NCI-H510A treated with DMSO at 0.1 percent for 48 hours (cell line): ENCODE data around the gene CFAP77.

Experiments used
- DNase-seq: peaks from one replicate; lab custom pipeline; 2025; lab: John Stamatoyannopoulos, UW

Gene CFAP77

DNA sequence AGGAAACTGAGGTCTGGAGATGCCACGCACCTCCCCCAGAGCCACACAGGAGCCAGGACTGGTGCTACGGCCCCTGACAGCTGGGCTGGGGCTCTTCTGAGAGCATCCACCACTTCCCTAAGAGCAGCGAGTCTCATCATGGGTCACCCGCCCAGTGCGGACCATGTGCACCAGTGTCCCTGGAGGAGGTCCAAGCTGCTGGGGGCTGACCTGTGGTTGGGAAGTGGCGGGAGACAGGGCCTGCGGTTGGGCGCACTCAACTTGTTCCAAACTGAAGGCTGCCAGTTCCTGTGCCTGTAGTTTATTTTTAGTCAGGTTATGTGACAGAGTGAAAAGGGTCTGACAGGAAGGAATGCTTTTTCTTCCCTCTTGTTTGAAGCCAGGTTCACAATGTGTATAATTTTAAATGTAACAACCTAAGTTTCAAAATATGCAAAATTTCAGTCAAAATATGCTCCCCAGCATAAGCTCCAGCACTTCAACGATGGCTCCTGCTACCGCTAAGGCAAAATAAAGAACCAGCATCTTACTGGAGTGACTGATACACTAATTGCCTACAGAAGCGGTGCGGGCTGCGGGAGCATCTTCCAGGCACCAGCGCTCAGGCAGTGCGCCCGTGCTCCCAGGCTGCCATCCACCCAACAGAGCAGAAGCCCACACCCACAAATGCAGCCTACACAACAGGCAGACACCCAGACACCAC lies 187.2 kb downstream of the CFAP77 start:
- no peak for DNase-seq

DNA sequence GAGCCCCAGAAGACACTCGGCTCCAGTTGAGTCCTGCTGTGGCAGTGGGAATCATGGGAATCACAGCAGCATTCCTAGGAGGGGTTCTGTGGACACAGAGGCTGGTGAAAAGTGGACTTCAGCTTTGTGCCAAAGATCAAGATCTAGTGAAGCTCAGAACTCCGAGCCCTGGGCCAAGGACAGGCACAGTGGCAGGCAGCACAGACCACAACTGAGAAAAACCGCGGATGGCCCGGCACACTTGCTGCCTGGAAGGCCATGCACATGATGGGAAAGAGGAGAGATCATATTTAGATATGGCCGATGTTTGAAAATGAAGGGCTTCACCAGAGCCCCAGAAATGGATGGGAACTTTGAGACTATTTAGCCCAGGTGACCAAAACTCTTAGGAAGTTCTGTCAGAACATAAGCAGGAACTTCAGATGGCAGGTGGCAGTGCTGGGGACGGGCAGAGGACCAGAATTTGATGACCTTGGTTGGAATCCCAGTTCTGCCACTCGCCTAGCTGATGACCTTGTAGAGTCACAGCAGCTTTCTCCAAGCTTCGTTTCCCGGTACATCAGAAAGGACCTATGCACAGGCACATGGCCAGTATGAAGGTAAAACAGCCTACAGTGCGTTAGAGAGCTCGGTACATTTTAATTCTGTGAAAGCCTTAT lies 190.4 kb downstream of the CFAP77 start:
- DNase-seq: no peak

DNA sequence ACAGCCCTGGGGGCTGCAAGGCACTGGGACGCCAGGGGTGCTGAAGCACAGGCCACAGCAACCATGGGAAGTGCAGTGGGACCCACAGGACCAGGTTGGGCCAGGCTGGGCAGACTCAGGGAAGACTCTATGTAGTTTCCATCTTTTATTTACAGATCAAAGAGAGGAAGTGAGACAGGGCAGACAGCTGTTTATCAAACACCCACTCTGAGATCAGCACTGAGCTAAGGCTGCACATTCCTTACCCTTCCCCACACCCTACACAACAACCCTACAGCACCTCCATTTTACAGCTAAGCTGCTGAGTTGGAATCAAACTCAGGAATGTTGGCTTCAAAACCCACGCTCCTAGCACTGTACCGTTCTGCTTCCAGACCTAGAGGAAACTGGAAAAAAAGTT lies 192.2 kb downstream of the CFAP77 start:
- DNase-seq: no peak

DNA sequence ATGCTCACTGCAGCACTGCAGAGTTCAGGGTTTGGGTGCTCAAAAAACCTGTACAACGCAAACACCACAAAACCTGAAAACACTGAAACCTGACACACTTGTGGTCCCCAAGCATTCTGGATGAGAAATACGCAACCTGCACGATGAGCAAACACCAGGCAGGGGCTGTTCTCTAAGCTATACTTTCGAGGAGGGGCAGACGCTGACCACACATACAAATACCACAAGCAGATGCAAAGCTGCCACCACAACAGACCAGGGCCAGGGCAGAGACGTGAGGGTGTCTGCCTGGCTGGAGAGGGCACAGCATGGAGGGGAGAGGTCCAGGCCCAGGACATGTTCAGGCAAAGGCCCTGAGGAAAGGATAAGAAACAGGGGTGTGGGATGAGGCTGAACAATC lies 195.4 kb downstream of the CFAP77 start:
- no peak for DNase-seq

DNA sequence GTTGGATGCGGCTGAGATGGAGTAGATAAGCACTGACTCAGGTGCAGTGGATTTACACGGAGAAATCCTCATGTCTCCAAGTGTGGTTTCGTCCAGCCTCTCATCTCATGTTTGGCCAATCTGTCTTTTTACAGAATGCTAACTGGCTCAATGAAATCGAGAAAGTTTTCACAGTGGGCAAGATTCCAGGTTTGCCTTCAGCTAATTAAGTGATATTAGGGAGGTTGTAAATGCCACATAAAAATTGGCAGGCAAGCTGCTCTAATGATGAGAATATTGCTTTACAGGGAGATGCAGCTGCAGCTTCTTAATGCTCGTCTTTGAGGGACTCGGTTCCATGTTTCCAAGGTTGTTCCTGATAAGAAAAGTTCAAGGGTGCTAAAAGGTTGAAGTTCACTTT lies 196.1 kb downstream of the CFAP77 start:
- DNase-seq: no peak

DNA sequence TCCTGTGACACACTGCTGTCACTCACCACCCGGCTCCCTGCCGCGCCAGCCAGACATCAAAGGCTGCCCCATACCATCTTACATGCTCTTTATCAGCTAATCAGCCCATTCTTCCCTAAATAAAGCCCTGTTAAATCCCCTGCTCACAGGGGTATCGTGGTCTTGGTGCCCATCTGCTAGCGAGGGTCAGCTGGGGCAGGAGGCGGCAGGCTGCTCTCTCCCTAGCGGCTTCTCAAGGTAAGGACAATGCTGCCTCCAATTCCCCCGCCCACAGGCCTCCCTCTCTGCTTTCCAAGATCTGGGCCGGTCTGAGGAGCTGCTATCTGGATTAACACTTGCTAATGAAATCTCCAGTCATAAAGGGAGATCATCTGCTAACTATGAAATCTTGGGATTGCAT lies 199.2 kb downstream of the CFAP77 start:
- DNase-seq: no peak

DNA sequence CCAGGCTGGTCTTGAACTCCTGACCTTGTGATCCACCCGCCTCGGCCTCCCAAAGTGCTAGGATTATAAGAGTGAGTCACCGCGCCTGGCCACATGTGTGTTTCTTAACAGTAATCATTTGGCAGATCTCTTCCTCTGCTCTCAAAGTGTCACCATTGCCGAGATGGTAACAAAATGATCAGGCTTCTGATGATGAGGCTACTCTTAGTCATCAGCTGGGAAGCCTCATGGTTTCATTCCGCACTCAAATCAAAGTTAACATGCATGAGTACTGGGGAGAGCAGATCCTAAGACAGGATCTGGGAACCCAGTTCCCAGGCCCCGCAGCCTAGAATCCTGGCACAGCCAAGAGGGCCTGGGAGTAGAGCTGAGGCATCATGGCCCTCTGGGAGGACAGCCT lies 199.8 kb downstream of the CFAP77 start:
- no peak for DNase-seq

DNA sequence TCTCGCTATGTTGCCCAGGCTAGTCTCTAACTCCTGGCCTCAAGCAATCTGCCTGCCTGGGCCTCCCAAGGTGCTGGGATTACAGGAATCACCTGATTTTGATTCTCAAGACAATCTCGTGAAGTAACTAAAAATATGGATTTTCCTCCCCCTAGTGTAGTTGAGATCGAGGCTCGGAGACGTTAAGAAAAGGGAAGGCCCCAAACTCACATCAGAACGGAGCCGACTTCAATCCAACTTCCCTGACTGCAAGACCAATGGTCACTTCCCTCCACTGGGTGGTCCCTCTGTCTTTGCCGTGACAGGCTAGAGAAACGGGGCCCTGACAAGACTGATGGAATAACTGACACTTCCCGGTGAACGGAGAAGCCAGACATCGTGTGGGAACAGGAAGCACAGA lies 200.7 kb downstream of the CFAP77 start:
- no peak for DNase-seq

DNA sequence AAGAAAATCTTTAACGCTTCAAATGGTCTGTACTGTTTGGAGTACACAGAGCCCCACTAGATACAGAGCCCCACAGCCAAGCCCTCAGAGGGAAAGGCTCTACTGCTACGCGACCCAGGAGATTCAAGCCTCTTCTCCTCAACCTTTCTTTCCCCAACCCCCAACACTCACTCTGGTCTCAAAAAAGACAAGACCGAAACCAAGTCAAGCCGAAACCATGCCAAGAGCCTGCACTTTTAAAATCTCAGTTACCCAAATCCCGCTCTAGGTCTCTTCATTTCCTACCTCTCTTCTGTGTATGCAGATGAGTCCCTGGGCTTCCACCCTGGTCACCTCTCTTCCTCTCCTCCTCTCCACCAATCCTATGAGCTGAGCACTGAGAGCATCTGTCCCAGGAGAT lies 204.3 kb downstream of the CFAP77 start:
- no peak for DNase-seq

DNA sequence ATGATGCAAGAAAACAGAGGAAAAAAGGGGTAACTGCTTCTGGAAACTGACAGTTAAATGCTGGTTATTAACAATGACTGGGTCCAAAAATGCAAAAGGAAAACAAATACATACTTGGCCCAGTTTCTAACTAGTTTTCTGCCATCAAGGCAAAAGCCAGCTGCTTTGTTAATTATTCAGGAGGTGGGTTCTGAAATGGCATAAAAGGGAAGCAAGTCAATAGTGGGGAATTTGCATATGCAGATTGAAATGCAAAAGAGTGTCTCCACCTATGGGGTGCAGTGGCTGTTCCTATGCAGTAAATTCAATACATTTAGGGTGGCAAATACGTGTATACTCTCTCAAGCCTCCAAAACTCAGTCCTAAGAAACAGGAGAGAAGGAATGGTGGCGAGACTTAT lies 205.8 kb downstream of the CFAP77 start:
- DNase-seq: no peak

DNA sequence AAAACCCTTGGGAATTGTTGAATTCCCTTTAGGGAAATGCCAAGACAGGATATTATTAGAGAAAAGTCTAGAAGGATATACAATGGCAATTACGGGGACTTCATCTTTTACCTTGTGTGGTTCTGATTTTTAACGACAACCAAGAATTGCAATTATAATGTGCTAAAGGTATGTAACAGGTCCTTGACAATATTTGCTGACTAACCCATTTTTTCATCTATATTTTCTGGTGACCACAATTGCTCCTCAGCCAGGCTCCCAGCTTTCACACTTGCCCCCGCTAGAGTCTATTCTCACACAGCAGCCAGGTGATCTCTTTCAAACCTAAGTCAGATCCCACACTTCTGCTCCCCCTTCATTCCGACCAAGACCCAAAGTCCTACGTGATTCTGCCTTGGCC lies 206.7 kb downstream of the CFAP77 start:
- no peak for DNase-seq

DNA sequence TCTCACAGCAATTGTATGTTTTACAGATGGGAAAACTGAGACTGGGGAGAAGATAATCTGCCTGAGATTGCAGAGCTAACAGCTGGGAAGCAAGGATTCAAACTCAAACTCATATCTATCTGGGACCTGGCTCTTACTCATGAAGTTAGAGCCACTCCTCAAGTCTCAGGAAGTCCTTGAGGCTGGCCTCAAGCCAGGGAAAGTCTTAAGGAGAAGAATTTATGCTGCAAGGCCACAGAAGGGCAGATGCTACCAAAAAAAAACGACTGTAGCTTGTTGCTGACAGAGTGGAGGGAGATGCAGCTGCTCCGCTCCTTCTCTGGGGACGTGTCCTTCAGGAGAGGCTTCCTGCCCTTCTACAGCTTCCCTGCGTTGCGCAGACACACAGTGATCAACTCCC lies 212.1 kb downstream of the CFAP77 start:
- no peak for DNase-seq
